Stomach (tissue), 9 donors: ENCODE results near the gene POLR2M. TPM values are rescaled to one million over a fixed set of nuclear protein-coding genes. Genes with fewer than 3 reads are reported as not detected.

Source experiments
- DNase-seq, 2 donors: peaks; one replicate each; pipeline versions ENCODE4 v3.0.0 to v3.0.0-alpha.2; 2013 to 2019
- H3K27ac ChIP-seq, 5 donors: fragments of 200-600 bp in 4 of 5; sonication (generic) in 4 of 5; one replicate each; pipeline ENCODE4 v1.5.1; 2013 to 2019; ENCODE audit warnings: mild to moderate bottlenecking in 1 of 5, moderate library complexity in 1 of 5
- H3K27me3 ChIP-seq, 3 donors: fragments of 200-600 bp; sonication (generic); one replicate each; pipeline ENCODE4 v1.5.1; 2017 to 2019; ENCODE audit warnings: mixed run types in 1 of 3
- H3K36me3 ChIP-seq, 4 donors: fragments of 200-600 bp; sonication (generic); 1 replicate in 3 of 4; 2 replicates in 1 of 4; pipeline ENCODE4 v1.5.1; 2016 to 2019
- H3K4me1 ChIP-seq, 4 donors: fragments of 200-600 bp; sonication (generic); one replicate each; pipeline ENCODE4 v1.5.1; 2016 to 2019
- H3K4me3 ChIP-seq, 4 donors: fragments of 200-600 bp; sonication (generic) in 3 of 4; one replicate each; pipeline ENCODE4 v1.5.1; 2016 to 2019; ENCODE audit warnings: mild to moderate bottlenecking in 1 of 4
- H3K9me3 ChIP-seq, 4 donors: fragments of 200-600 bp; sonication (generic); one replicate each; pipeline ENCODE4 v1.5.1; 2016 to 2019
- CTCF ChIP-seq, 7 experiments: fragments of 450-650 bp in 4 of 7; fragments of 200-600 bp in 3 of 7; sonication (generic) in 3 of 7; IDR thresholded peaks; one replicate each; pipeline ENCODE4 v1.5.1; 2016 to 2019; ENCODE audit warnings: antibody characterized with exemption in 7 of 7, control low read depth in 2 of 7, mild to moderate bottlenecking in 1 of 7
- EP300 ChIP-seq: sonication (generic); formaldehyde crosslinking; IDR thresholded peaks from one replicate; pipeline ENCODE4 v1.6.1; 2017; ENCODE audit warnings: antibody characterized with exemption
- POLR2A ChIP-seq, 4 donors: fragments of 450-650 bp; IDR thresholded peaks; one replicate each; pipeline ENCODE4 v1.6.1; 2016; ENCODE audit warnings: antibody characterized with exemption in 4 of 4, control low read depth in 2 of 4, mild to moderate bottlenecking in 1 of 4, moderate library complexity in 1 of 4
- POLR2AphosphoS5 ChIP-seq, 3 donors: sonication (generic); formaldehyde crosslinking; IDR thresholded peaks; one replicate each; pipeline ENCODE4 v1.6.1; 2016; ENCODE audit warnings: antibody characterized with exemption in 3 of 3
- WGBS, 5 donors: extraction: QIAGEN DNeasy Blood & Tissue Kit in 3 of 5; methylation state at CpG; one replicate each; pipeline versions ENCODE4 v1.1.5 to v1.1.7; 2013 to 2018; 5-methylcytosine and 5-hydroxymethylcytosine counted together
- intact Hi-C: fragments of 100-400 bp; cut with DNase I; formaldehyde crosslinking; loops from one replicate; pipeline ENCODE4 v1.15.1; 2023; ENCODE audit warnings: low total_unique reads
- polyA plus RNA-seq, 3 donors: library from polyadenylated mRNA; stranded (reverse); fragments of 200-250 nt; gene quantifications; one replicate each; pipeline ENCODE4 v1.2.3, GENCODE V29; 2013
- total RNA-seq, 5 donors: library from RNA; depleted of rRNA; stranded (reverse); fragments of >200 nt; gene quantifications; one replicate each; pipeline versions ENCODE4 v1.1.0 to v1.2.3, GENCODE V29; 2014 to 2016
- donor health status: healthy with polysubstance abuse.
- donor health status: Bipolar disorder and iron deficiency.
- donor health status: healthy.

The POLR2M gene
- total and polyA plus RNA-seq, 8 donors: 41.6 to 1,088 (median 191) TPM

DNA sequence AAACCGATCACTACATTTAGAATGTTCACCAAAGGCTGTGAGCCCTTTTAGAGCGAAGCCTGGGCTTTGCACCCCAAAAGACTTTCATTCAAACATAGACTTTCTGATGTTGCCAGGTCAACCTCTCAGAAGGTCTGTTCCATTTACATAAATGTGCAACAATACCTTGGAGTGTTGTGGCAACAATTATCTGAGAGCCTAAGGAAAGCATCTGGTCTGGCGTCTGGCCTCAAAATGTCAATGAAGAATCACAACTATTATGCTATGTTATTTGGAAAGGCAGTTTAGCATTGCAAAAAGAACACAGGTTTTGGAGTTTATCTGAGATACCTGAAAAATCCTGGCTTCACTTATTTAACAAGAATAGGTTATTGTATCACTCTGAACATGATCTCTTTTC, 50.0 kb downstream of the POLR2M start:
- no peaks in the 10 kb centered on the region for H3K36me3 ChIP-seq
- intact Hi-C loops: no loop called here
- no peaks in the 10 kb centered on the region for H3K4me1 ChIP-seq
- WGBS, 5 donors: 95 to 97% (median 97%) methylated on average over 3 of the region's 3 CpGs
- no peaks in the 10 kb centered on the region for H3K9me3 ChIP-seq
- H3K4me3 ChIP-seq: no peak overlapping the region
- TF ChIP-seq POLR2A (IDR thresholded peaks at IDR 0.05): no peak
- no peak for TF ChIP-seq POLR2AphosphoS5 (IDR thresholded peaks at IDR 0.05)
- TF ChIP-seq EP300: no peak
- no peak for TF ChIP-seq CTCF (IDR thresholded peaks at IDR 0.05)
- no peak for DNase-seq
- no peaks in the 10 kb centered on the region for H3K27me3 ChIP-seq
- no peak overlapping the region for H3K27ac ChIP-seq

DNA sequence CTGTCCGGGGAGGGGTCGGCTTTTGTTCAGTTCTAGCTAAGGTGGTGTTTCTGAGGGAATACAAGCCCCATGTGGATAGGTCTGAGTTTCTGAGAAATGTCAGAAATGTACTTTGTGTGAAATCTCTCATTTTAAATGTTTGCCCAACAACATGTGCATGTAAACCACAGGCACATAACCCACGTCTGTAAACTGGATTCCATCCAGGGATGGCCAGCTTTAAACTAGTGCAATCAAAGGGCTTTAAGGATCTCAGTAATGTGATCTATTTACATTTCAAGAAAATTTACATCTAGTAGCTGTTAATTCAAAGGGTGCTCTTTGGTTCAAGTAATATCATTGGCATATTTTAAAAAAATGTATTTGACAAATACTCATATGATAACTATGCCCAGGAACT, 52.0 kb downstream of the POLR2M start:
- intact Hi-C loops: no loop called here

GRCh38 chr15:57761562-57761961, 55.0 kb downstream of the POLR2M start:
- WGBS, 5 donors: 93 to 100% (median 98%) methylated on average over 1 of the region's 1 CpG
- TF ChIP-seq EP300: no peak
- intact Hi-C loops: no loop called here
- Histone ChIP-seq H3K9me3 (no peaks in the 10 kb centered on the region), H3K27ac (no peak overlapping the region), H3K27me3 (no peaks in the 10 kb centered on the region), H3K4me1 (no peaks in the 10 kb centered on the region), H3K4me3 (no peak overlapping the region), H3K36me3 (no peaks in the 10 kb centered on the region)
- DNase-seq: no peak

More for the DNA sequence above, 52.0 kb downstream of the POLR2M start:
- no peak overlapping the region for H3K4me3 ChIP-seq
- no peaks in the 10 kb centered on the region for H3K27me3 ChIP-seq
- no peaks in the 10 kb centered on the region for H3K36me3 ChIP-seq
- 62 to 75% (median 66%) methylated on average over 3 of the region's 3 CpGs for WGBS, 5 donors
- no peak overlapping the region for H3K27ac ChIP-seq
- H3K9me3 ChIP-seq: no peaks in the 10 kb centered on the region
- no peak for DNase-seq
- no peaks in the 10 kb centered on the region for H3K4me1 ChIP-seq
- TF ChIP-seq POLR2AphosphoS5 (IDR thresholded peaks at IDR 0.05): no peak
- no peak for TF ChIP-seq POLR2A (IDR thresholded peaks at IDR 0.05)
- TF ChIP-seq CTCF (IDR thresholded peaks at IDR 0.05): no peak
- TF ChIP-seq EP300: no peak

- no peak overlapping the region for H3K27ac ChIP-seq
- no peaks in the 10 kb centered on the region for H3K9me3 ChIP-seq
- no peak for DNase-seq
- WGBS, 5 donors: 95 to 100% (median 96%) methylated on average over 4 of the region's 4 CpGs
- no peaks in the 10 kb centered on the region for H3K4me1 ChIP-seq
- H3K4me3 ChIP-seq: no peak overlapping the region
- intact Hi-C loops: no loop called here
- TF ChIP-seq EP300 (no peak), CTCF (IDR thresholded peaks at IDR 0.05) (no peak)
- no peaks in the 10 kb centered on the region for H3K27me3 ChIP-seq
- no peaks in the 10 kb centered on the region for H3K36me3 ChIP-seq
These were observed 55.8 kb downstream of the POLR2M start for GRCh38 chr15:57762302-57762701.

GRCh38 chr15:57763176-57763964, 56.9 kb downstream of the POLR2M start:
- WGBS, 5 donors: 76 to 94% (median 88%) methylated on average over 5 of the region's 5 CpGs
- DNase-seq: no peak
- Histone ChIP-seq H3K4me3 (no peak overlapping the region), H3K9me3 (no peaks in the 10 kb centered on the region), H3K36me3 (no peaks in the 10 kb centered on the region), H3K4me1 (no peaks in the 10 kb centered on the region), H3K27ac (no peak overlapping the region), H3K27me3 (no peaks in the 10 kb centered on the region)
- no peak for TF ChIP-seq EP300
- no peak for TF ChIP-seq CTCF (IDR thresholded peaks at IDR 0.05)
- TF ChIP-seq POLR2A (IDR thresholded peaks at IDR 0.05): no peak
- intact Hi-C loops: no loop called here
